ENCODE measurements around the gene ZFR. TPM values are rescaled to one million over a fixed set of nuclear protein-coding genes. Genes with fewer than 3 reads are reported as not detected.

The ZFR gene
- total RNA-seq, 1 experiment from 2014 or later, result 109 TPM

- no peak for DNase-seq (ENCODE audit: unreplicated experiment)
- intact Hi-C loops (cut with micrococcal nuclease), result no loop called here
- TF ChIP-seq CTCF (IDR thresholded peaks at IDR 0.05; ENCODE audit: unreplicated experiment), result no peak
- ChIA-PET CTCF (interaction anchor here (1.0 to 1.5 kb wide), 2 partner anchors 14 to 22 kb away, joined by 3 to 4 read pairs; no protein-coding TSS in a partner anchor), POLR2A (interaction anchor here (0.9 kb wide), 1 partner anchor 28 kb away, joined by 3 read pairs; no protein-coding TSS in a partner anchor)
- Mint-ChIP-seq H3K27ac (ENCODE audit: low read depth, unreplicated experiment) (no peak overlapping the region), H3K4me3 (ENCODE audit: unreplicated experiment) (no peak overlapping the region), H3K27me3 (ENCODE audit: insufficient read depth, unreplicated experiment) (no peaks in the 10 kb centered on the region), H3K36me3 (ENCODE audit: insufficient read depth, unreplicated experiment) (peaks cover 64% of the 10 kb centered on the region), H3K9me3 (ENCODE audit: unreplicated experiment) (no peaks in the 10 kb centered on the region), H3K4me1 (ENCODE audit: insufficient read depth, unreplicated experiment) (no peaks in the 10 kb centered on the region)
- BruUV-seq (replicated peaks), result no TSS peak
These were observed 91.1 kb downstream of the ZFR start for GRCh38 chr5:32353420-32353819.

- Mint-ChIP-seq H3K4me1 (ENCODE audit: insufficient read depth, unreplicated experiment) (no peaks in the 10 kb centered on the region), H3K27ac (ENCODE audit: low read depth, unreplicated experiment) (no peak overlapping the region), H3K9me3 (ENCODE audit: unreplicated experiment) (no peaks in the 10 kb centered on the region), H3K4me3 (ENCODE audit: unreplicated experiment) (no peak overlapping the region), H3K27me3 (ENCODE audit: insufficient read depth, unreplicated experiment) (no peaks in the 10 kb centered on the region), H3K36me3 (ENCODE audit: insufficient read depth, unreplicated experiment) (peaks cover 57% of the 10 kb centered on the region)
- BruUV-seq (replicated peaks), result no TSS peak
- intact Hi-C loops (cut with micrococcal nuclease), result no loop called here
- CTCF ChIA-PET, result interaction anchor here (1.5 kb wide), 1 partner anchor 21 kb away, joined by 4 read pairs; no protein-coding TSS in a partner anchor
- POLR2A ChIA-PET, result interaction anchor here (0.9 kb wide), 1 partner anchor 28 kb away, joined by 3 read pairs; no protein-coding TSS in a partner anchor
- DNase-seq (ENCODE audit: unreplicated experiment), result no peak
- TF ChIP-seq CTCF (IDR thresholded peaks at IDR 0.05; ENCODE audit: unreplicated experiment), result no peak
These were observed 91.9 kb downstream of the ZFR start for GRCh38 chr5:32352685-32353084.

- Mint-ChIP-seq H3K27me3 (ENCODE audit: insufficient read depth, unreplicated experiment) (no peaks in the 10 kb centered on the region), H3K27ac (ENCODE audit: low read depth, unreplicated experiment) (no peak overlapping the region), H3K9me3 (ENCODE audit: unreplicated experiment) (no peaks in the 10 kb centered on the region), H3K4me3 (ENCODE audit: unreplicated experiment) (no peak overlapping the region), H3K36me3 (ENCODE audit: insufficient read depth, unreplicated experiment) (peaks cover 7% of the 10 kb centered on the region), H3K4me1 (ENCODE audit: insufficient read depth, unreplicated experiment) (no peaks in the 10 kb centered on the region)
- POLR2A ChIA-PET, result interaction anchor here (0.8 to 1.3 kb wide), 3 partner anchors 16 to 96 kb away, joined by 3 to 4 read pairs (median 3); no protein-coding TSS in a partner anchor
- no peak for TF ChIP-seq CTCF (IDR thresholded peaks at IDR 0.05; ENCODE audit: unreplicated experiment)
- no peak for DNase-seq (ENCODE audit: unreplicated experiment)
- intact Hi-C loops (cut with micrococcal nuclease), result no loop called here
- no TSS peak for BruUV-seq (replicated peaks)
- CTCF ChIA-PET, result no interaction called here
These were observed 97.7 kb downstream of the ZFR start for GRCh38 chr5:32346869-32347268.

GRCh38 chr5:32343058-32343672, 101.4 kb downstream of the ZFR start:
- H3K4me1 Mint-ChIP-seq (ENCODE audit: insufficient read depth, unreplicated experiment), result no peaks in the 10 kb centered on the region
- no peaks in the 10 kb centered on the region for H3K27me3 Mint-ChIP-seq (ENCODE audit: insufficient read depth, unreplicated experiment)
- no peak for DNase-seq (ENCODE audit: unreplicated experiment)
- ChIA-PET CTCF (interaction anchor here (0.6 to 1.0 kb wide), 4 partner anchors 14 to 463 kb away, joined by 3 to 4 read pairs (median 4); no protein-coding TSS in a partner anchor), POLR2A (no interaction called here)
- H3K27ac Mint-ChIP-seq (ENCODE audit: low read depth, unreplicated experiment), result no peak overlapping the region
- H3K9me3 Mint-ChIP-seq (ENCODE audit: unreplicated experiment), result peaks cover 7% of the 10 kb centered on the region
- TF ChIP-seq CTCF (IDR thresholded peaks at IDR 0.05; ENCODE audit: unreplicated experiment), result no peak
- H3K36me3 Mint-ChIP-seq (ENCODE audit: insufficient read depth, unreplicated experiment), result no peaks in the 10 kb centered on the region
- BruUV-seq (replicated peaks), result no TSS peak
- H3K4me3 Mint-ChIP-seq (ENCODE audit: unreplicated experiment), result no peak overlapping the region
- intact Hi-C loops (cut with micrococcal nuclease), result no loop called here

Measured in MCF 10A (cell line).